ENCODE data around the gene DEDD2. TPM values are rescaled to one million over a fixed set of nuclear protein-coding genes. Genes with fewer than 3 reads are reported as not detected.

The DEDD2 gene
- total RNA-seq, 2 experiments from 2014 or later = 21.7 to 22.5 TPM

DNA sequence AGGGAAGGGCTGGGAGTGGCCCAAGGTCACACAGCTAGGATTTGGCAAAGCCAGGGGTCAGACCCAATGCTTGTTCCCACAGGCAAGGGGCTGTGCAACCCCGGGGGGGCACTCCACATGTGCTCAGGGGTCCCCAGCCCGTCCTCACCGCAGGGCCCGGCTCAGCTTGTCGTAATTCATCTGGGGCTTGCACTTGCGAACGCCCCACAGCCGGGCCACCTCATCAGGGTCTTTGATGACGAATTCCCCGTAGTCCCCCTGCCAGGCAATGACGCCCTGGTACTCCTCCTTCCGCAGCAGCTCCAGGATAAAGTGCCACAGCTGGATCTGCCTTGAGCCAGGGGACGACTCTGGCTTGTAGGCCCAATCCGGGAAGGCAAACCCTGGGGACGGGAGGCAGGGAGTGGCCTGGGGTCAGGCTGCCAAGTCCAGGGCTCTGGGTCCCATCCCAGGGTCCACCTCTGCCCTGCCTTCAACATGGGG, 32.7 kb upstream of the DEDD2 start:
- TF ChIP-seq, protein P1, sequence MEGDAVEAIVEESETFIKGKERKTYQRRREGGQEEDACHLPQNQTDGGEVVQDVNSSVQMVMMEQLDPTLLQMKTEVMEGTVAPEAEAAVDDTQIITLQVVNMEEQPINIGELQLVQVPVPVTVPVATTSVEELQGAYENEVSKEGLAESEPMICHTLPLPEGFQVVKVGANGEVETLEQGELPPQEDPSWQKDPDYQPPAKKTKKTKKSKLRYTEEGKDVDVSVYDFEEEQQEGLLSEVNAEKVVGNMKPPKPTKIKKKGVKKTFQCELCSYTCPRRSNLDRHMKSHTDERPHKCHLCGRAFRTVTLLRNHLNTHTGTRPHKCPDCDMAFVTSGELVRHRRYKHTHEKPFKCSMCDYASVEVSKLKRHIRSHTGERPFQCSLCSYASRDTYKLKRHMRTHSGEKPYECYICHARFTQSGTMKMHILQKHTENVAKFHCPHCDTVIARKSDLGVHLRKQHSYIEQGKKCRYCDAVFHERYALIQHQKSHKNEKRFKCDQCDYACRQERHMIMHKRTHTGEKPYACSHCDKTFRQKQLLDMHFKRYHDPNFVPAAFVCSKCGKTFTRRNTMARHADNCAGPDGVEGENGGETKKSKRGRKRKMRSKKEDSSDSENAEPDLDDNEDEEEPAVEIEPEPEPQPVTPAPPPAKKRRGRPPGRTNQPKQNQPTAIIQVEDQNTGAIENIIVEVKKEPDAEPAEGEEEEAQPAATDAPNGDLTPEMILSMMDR (IDR thresholded peaks at IDR 0.05) = no peak
- H3K4me1 Mint-ChIP-seq (ENCODE audit: low read depth) = peaks cover 41% of the 10 kb centered on the region
- CTCF ChIA-PET = interaction anchor here (1.5 to 4.1 kb wide), 2 partner anchors 21 to 28 kb away, joined by 3 to 29 read pairs; no protein-coding TSS in a partner anchor
- H3K4me3 Mint-ChIP-seq = peak overlapping the region; percentile 58
- ATAC-seq = no peak
- DNase-seq = no peak
- intact Hi-C loops (cut with micrococcal nuclease) = no loop called here
- H3K27ac Mint-ChIP-seq = peak overlapping the region; percentile 85
- no peaks in the 10 kb centered on the region for H3K9me3 Mint-ChIP-seq
- H3K27me3 Mint-ChIP-seq = no peaks in the 10 kb centered on the region
- POLR2A ChIA-PET = interaction anchor here (0.7 to 15.0 kb wide), 3 partner anchors 20 to 29 kb away, joined by 3 to 119 read pairs (median 16); no protein-coding TSS in a partner anchor
- peaks cover 30% of the 10 kb centered on the region for H3K36me3 Mint-ChIP-seq (ENCODE audit: low read depth)

GRCh38 chr19:42249769-42250168, 32.3 kb upstream of the DEDD2 start:
- peaks cover 46% of the 10 kb centered on the region for H3K4me1 Mint-ChIP-seq (ENCODE audit: low read depth)
- intact Hi-C loops (cut with micrococcal nuclease) = no loop called here
- no peak for ATAC-seq
- ChIA-PET POLR2A (interaction anchor here (0.9 to 15.0 kb wide), 4 partner anchors 11 to 30 kb away, joined by 3 to 119 read pairs (median 10); no protein-coding TSS in a partner anchor), CTCF (interaction anchor here (4.1 kb wide), 1 partner anchor 29 kb away, joined by 29 read pairs; no protein-coding TSS in a partner anchor)
- H3K4me3 Mint-ChIP-seq = no peak overlapping the region
- peak overlapping the region; percentile 85 for H3K27ac Mint-ChIP-seq
- no peak for DNase-seq
- TF ChIP-seq, protein P1 (IDR thresholded peaks at IDR 0.05) = no peak
- no peaks in the 10 kb centered on the region for H3K27me3 Mint-ChIP-seq
- H3K36me3 Mint-ChIP-seq (ENCODE audit: low read depth) = peaks cover 30% of the 10 kb centered on the region
- H3K9me3 Mint-ChIP-seq = no peaks in the 10 kb centered on the region

DNA sequence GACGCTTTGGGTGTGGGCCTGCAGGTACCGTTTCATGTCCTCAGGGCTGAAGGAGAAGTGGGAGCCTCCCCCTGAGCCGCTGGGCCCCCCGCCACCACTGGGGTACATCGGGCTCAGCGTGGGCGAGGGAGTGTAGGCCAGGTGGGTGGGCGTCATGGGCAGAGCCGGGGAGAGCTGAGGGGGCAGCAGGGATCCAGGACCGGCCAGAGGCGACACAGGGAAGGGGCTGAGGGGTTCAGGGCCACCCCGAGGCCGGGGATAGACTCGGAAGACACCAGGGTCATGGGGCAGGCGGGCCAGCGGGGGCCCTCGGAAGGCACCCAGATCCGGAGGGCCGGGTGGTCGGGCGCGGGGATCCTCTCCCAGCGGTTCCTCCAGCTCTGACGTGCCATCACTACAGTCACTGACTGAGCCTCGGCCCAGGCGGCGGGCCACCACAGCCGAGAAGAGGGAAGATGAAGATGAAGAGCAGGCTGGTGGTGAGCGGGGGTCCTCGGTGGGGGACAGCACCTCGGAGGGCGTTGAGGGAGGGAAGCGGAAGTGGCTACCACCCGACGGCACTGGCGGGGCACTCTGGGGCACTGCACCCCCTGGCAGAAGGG, 31.8 kb upstream of the DEDD2 start:
- H3K27me3 Mint-ChIP-seq = no peaks in the 10 kb centered on the region
- ATAC-seq = no peak
- ChIA-PET CTCF (interaction anchor here (1.1 to 4.1 kb wide), 2 partner anchors 29 to 47 kb away, joined by 4 to 29 read pairs; no protein-coding TSS in a partner anchor), POLR2A (interaction anchor here (0.9 to 15.0 kb wide), 4 partner anchors 10 to 30 kb away, joined by 3 to 119 read pairs (median 10); no protein-coding TSS in a partner anchor)
- no peaks in the 10 kb centered on the region for H3K9me3 Mint-ChIP-seq
- peak overlapping the region; percentile 42 for H3K27ac Mint-ChIP-seq
- H3K36me3 Mint-ChIP-seq (ENCODE audit: low read depth) = peaks cover 31% of the 10 kb centered on the region
- intact Hi-C loops (cut with micrococcal nuclease) = no loop called here
- no peak overlapping the region for H3K4me3 Mint-ChIP-seq
- TF ChIP-seq, protein P1 (IDR thresholded peaks at IDR 0.05) = no peak
- DNase-seq = no peak
- H3K4me1 Mint-ChIP-seq (ENCODE audit: low read depth) = peaks cover 47% of the 10 kb centered on the region

GRCh38 chr19:42248270-42249148, 31.0 kb upstream of the DEDD2 start:
- peak overlapping the region; percentile 42 for H3K27ac Mint-ChIP-seq
- TF ChIP-seq, protein P1 (IDR thresholded peaks at IDR 0.05) = no peak
- peaks cover 31% of the 10 kb centered on the region for H3K36me3 Mint-ChIP-seq (ENCODE audit: low read depth)
- DNase-seq (no peak), ATAC-seq (no peak)
- POLR2A ChIA-PET = interaction anchor here (0.8 to 15.0 kb wide), 4 partner anchors 9 to 31 kb away, joined by 3 to 119 read pairs (median 7); no protein-coding TSS in a partner anchor
- intact Hi-C loops (cut with micrococcal nuclease) = no loop called here
- H3K27me3 Mint-ChIP-seq = no peaks in the 10 kb centered on the region
- H3K4me1 Mint-ChIP-seq (ENCODE audit: low read depth) = peaks cover 47% of the 10 kb centered on the region
- no peaks in the 10 kb centered on the region for H3K9me3 Mint-ChIP-seq
- CTCF ChIA-PET = interaction anchor here (1.1 to 6.7 kb wide), 2 partner anchors 32 to 48 kb away, joined by 4 to 107 read pairs; no protein-coding TSS in a partner anchor
- H3K4me3 Mint-ChIP-seq = no peak overlapping the region

Data from activated CD8-positive, alpha-beta T cell treated with anti-CD3 and anti-CD28 coated beads for 36 hours (primary cell).